A673 (cell line): ENCODE measurements around the gene TREM2. TPM values are rescaled to one million over a fixed set of nuclear protein-coding genes. Genes with fewer than 3 reads are reported as not detected.
"Not testable (repeated sequence)": the region's sequence is repeated elsewhere in the genome, so short reads cannot be mapped to it uniquely, and the experiment has no call there.

Experiments used
- BruUV-seq: library from RNA; stranded (reverse); fragments of 400-500 nt; replicated peaks from 2 replicates; lab custom pipeline; 2021; lab: Mats Ljungman, UMichigan
- CTCF ChIA-PET: fragments of 300-600 bp; sonication (Branson Sonifier 250); formaldehyde crosslinking; loops from one replicate; lab custom pipeline; 2022; ENCODE audit warnings: antibody characterized with exemption; lab: Charles Lee
- POLR2A ChIA-PET: fragments of 300-600 bp; sonication (Branson Sonifier 250); formaldehyde crosslinking; loops from one replicate; lab custom pipeline; 2022; ENCODE audit warnings: antibody characterized with exemption; ENCODE audit not compliant: low non-redundant PET; lab: Charles Lee
- DNase-seq: peaks from one replicate; pipeline ENCODE4 v3.0.0-alpha.2; 2015; ENCODE audit warnings: low spot score
- H3K27ac ChIP-seq: fragments of 200-600 bp; sonication (generic); 2 replicates; pipeline ENCODE4 v1.5.1; 2016; ENCODE audit warnings: mixed run types, low read depth, mild to moderate bottlenecking, mixed read lengths, antibody characterized with exemption, low read length; ENCODE audit not compliant: poor library complexity, severe bottlenecking
- H3K27me3 ChIP-seq: fragments of 200-600 bp; sonication (generic); replicated peaks from 2 replicates; pipeline ENCODE4 v1.6.1; 2017; ENCODE audit warnings: mixed run types, low read depth, mild to moderate bottlenecking, mixed read lengths, antibody characterized with exemption, low read length; ENCODE audit not compliant: insufficient read depth, poor library complexity
- H3K36me3 ChIP-seq: fragments of 200-600 bp; sonication (generic); 2 replicates; pipeline ENCODE4 v1.6.1; 2016; ENCODE audit warnings: mixed run types, mild to moderate bottlenecking, mixed read lengths, antibody characterized with exemption, low read length; ENCODE audit not compliant: insufficient read depth, poor library complexity, severe bottlenecking
- H3K4me1 ChIP-seq: fragments of 200-600 bp; sonication (generic); 2 replicates; pipeline ENCODE4 v1.6.1; 2017; ENCODE audit warnings: mixed run types, mild to moderate bottlenecking, mixed read lengths, antibody characterized with exemption, low read length; ENCODE audit not compliant: insufficient read depth, poor library complexity, severe bottlenecking
- H3K4me3 ChIP-seq: fragments of 200-600 bp; sonication (generic); 2 replicates; pipeline ENCODE4 v1.5.1; 2016; ENCODE audit warnings: low read depth, mixed run types, mild to moderate bottlenecking, mixed read lengths, low read length; ENCODE audit not compliant: poor library complexity, severe bottlenecking
- H3K9me3 ChIP-seq: fragments of 200-600 bp; sonication (generic); 2 replicates; pipeline ENCODE4 v1.6.1; 2016; ENCODE audit warnings: mixed run types, low read depth, mild to moderate bottlenecking, mixed read lengths, antibody characterized with exemption, low read length; ENCODE audit not compliant: poor library complexity, severe bottlenecking
- EZH2 ChIP-seq: fragments of 200-600 bp; sonication (generic); IDR thresholded peaks from 2 replicates; pipeline ENCODE4 v1.6.1; 2017; ENCODE audit warnings: borderline replicate concordance, low read depth, mild to moderate bottlenecking, mixed read lengths, antibody characterized with exemption, low read length; ENCODE audit not compliant: poor library complexity, severe bottlenecking
- intact Hi-C: fragments of 100-400 bp; cut with micrococcal nuclease; formaldehyde crosslinking; loops from one replicate; pipeline ENCODE4 v1.10.0; 2022; ENCODE audit not compliant: unreplicated experiment
- total RNA-seq: library from RNA; stranded (reverse); gene quantifications from 2 replicates; pipeline ENCODE4 v1.2.3, GENCODE V29; 2021
- TF ChIP-seq, protein P1 (sequence below): fragments of 300-800, 200-600 bp; sonication (generic); conservative IDR thresholded peaks from 2 replicates; pipeline ENCODE4 v1.5.1; 2017; ENCODE audit warnings: low read depth, mild to moderate bottlenecking, antibody characterized with exemption, low read length, moderate library complexity, mixed read lengths

TREM2 gene
- total RNA-seq, 1 experiment from 2014 or later = not detected

DNA sequence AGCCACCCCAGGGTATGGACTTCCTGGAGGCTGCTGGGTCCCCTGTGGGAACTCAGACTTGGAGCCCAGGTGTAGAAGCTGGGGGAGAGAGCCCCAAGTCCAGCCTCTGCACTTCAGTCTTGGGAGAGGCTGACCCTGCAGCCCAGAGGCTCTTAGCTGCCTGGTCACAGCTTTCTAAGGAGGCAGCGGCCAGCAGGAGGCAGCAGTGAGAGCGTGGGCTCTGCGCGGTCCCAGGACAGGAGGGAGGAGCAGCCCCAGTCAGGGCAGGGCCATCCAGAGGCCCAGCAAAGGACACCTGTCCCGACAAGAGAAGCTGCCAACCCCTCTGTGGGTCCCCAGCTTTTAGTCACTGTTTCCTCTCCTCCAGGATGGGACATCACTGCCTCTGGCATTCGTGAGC lies 28.7 kb upstream of the TREM2 start:
- no TSS peak for BruUV-seq
- Histone ChIP-seq H3K27ac (no peak overlapping the region), H3K4me3 (no peak overlapping the region), H3K4me1 (no peaks in the 10 kb centered on the region), H3K27me3 (peaks cover 23% of the 10 kb centered on the region), H3K36me3 (no peaks in the 10 kb centered on the region), H3K9me3 (no peaks in the 10 kb centered on the region)
- intact Hi-C loops = loop anchor here (10.0 kb wide), 1 partner anchor 123 kb away; no protein-coding TSS in a partner anchor
- ChIA-PET POLR2A (interaction anchor here (0.7 kb wide), 1 partner anchor 28 kb away, joined by 5 read pairs; the partner anchor contains the start of gene TREM2), CTCF (interaction anchor here (1.4 kb wide), 1 partner anchor 9 kb away, joined by 6 read pairs; no protein-coding TSS in a partner anchor)
- peak; percentile 38 for DNase-seq
- TF ChIP-seq EZH2 = no peak
- TF ChIP-seq, protein P1, sequence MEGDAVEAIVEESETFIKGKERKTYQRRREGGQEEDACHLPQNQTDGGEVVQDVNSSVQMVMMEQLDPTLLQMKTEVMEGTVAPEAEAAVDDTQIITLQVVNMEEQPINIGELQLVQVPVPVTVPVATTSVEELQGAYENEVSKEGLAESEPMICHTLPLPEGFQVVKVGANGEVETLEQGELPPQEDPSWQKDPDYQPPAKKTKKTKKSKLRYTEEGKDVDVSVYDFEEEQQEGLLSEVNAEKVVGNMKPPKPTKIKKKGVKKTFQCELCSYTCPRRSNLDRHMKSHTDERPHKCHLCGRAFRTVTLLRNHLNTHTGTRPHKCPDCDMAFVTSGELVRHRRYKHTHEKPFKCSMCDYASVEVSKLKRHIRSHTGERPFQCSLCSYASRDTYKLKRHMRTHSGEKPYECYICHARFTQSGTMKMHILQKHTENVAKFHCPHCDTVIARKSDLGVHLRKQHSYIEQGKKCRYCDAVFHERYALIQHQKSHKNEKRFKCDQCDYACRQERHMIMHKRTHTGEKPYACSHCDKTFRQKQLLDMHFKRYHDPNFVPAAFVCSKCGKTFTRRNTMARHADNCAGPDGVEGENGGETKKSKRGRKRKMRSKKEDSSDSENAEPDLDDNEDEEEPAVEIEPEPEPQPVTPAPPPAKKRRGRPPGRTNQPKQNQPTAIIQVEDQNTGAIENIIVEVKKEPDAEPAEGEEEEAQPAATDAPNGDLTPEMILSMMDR = peak; percentile 61; the same call in 1 of the 2 replicates

DNA sequence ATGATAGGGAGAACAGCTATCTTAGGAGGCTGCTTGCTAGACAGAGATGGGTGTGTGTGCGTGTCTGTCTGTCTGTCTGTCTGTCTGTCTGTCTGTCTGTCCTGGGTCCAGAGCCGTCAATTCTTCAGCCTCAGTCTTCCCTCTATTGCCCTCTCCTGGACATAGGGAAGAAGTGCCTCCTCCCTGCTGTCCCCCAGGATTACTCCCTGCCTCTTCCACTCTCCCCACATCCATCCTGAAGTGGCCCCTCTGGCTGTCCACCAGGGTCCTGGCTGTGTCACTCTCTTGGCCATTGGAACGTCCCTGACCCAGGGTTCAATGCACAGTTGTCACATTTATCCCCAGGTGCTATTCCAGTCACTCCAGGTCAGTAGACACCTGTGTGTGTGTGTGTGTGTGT lies 27.9 kb upstream of the TREM2 start:
- BruUV-seq = no TSS peak

DNA sequence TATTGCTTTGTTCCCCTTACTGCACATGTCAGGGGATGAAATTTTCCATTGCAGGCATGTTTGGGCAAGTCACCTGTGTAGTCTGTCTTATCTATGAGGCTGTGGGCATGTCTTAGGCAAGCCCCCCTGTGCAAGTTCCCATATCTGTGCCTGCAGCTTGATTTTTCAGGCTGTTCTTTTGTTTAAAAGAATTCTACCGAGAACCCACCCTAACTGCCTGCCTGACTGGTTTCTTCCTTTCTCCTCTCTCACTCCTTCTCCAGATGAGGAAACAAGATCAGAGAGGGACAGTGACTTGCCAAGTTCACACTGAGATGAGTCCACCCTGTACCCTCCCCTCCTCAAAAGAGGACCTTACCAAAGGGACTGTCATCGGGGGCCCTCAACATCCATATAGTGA lies 27.1 kb upstream of the TREM2 start:
- H3K4me1 ChIP-seq = no peaks in the 10 kb centered on the region
- no TSS peak for BruUV-seq
- no peak for DNase-seq
- no peak for TF ChIP-seq EZH2
- TF ChIP-seq, protein P1 = no peak
- H3K27me3 ChIP-seq = peaks cover 7% of the 10 kb centered on the region
- intact Hi-C loops = loop anchor here (10.0 kb wide), 1 partner anchor 125 kb away; no protein-coding TSS in a partner anchor
- CTCF ChIA-PET = no interaction called here
- no peak overlapping the region for H3K27ac ChIP-seq
- H3K4me3 ChIP-seq = no peak overlapping the region
- H3K36me3 ChIP-seq = no peaks in the 10 kb centered on the region
- POLR2A ChIA-PET = no interaction called here
- no peaks in the 10 kb centered on the region for H3K9me3 ChIP-seq

More for the DNA sequence above, 27.9 kb upstream of the TREM2 start:
- CTCF ChIA-PET = no interaction called here
- H3K27me3 ChIP-seq = peaks cover 16% of the 10 kb centered on the region
- POLR2A ChIA-PET = no interaction called here
- H3K4me3 ChIP-seq = no peak overlapping the region
- H3K4me1 ChIP-seq = no peaks in the 10 kb centered on the region
- no peak for TF ChIP-seq EZH2
- TF ChIP-seq, protein P1 = no peak
- intact Hi-C loops = loop anchor here (10.0 kb wide), 1 partner anchor 124 kb away; no protein-coding TSS in a partner anchor
- no peaks in the 10 kb centered on the region for H3K9me3 ChIP-seq
- DNase-seq = no peak
- no peaks in the 10 kb centered on the region for H3K36me3 ChIP-seq
- no peak overlapping the region for H3K27ac ChIP-seq

DNA sequence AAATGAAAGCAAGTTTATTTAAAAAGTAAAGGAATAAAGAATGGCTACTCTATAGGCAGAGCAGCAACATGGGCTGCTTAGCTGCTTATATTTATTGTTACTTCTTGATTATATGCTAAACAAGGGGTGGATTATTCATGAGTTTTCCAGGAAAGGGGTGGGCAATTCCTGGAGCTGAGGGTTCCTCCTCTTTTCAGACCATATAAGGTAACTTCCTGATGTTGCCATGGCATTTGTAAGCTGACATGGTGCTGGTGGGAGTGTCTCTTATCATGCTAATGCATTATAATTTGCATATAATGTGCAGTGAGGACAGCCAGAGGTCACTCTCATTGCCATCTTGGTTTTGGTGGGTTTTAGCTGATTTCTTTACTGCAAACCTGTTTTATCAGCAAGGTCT lies 26.1 kb upstream of the TREM2 start:
- H3K4me1 ChIP-seq, DNase-seq, CTCF ChIA-PET, H3K27ac ChIP-seq, H3K9me3 ChIP-seq, H3K27me3 ChIP-seq, intact Hi-C loops, H3K36me3 ChIP-seq, POLR2A ChIA-PET, BruUV-seq, H3K4me3 ChIP-seq: not testable (repeated sequence)
